ENCODE results near the gene SDHAF4.

The SDHAF4 gene

DNA sequence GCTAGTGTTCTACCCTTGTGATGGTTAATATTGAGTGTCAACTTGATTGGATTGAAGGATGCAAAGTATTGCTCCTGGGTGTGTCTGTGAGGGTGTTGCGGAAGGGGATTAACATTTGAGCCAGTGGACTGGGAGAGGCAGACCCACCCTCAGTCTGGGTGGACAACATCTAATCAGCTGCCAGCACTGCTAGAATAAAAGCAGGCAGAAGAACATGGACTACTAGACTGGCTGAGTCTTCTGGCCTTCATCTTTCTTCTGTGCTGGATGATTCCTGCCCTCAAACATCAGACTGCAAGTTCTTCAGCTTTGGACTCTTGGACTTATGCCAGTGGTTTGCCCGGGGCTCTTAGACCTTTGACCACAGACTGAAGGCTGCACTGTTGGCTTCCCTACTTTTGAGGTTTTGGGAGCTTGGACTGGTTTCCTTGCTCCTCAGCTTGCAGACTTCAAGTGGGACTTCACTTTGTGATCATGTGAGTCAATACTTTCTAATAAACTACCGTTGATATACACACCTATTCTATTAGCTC, 50.1 kb downstream of the SDHAF4 start:
- H3K4me3 ChIP-seq (ENCODE audit: low read depth, low read length): no peak overlapping the region
- DNase-seq (ENCODE audit: low read depth): no peak
- TF ChIP-seq, protein P1, sequence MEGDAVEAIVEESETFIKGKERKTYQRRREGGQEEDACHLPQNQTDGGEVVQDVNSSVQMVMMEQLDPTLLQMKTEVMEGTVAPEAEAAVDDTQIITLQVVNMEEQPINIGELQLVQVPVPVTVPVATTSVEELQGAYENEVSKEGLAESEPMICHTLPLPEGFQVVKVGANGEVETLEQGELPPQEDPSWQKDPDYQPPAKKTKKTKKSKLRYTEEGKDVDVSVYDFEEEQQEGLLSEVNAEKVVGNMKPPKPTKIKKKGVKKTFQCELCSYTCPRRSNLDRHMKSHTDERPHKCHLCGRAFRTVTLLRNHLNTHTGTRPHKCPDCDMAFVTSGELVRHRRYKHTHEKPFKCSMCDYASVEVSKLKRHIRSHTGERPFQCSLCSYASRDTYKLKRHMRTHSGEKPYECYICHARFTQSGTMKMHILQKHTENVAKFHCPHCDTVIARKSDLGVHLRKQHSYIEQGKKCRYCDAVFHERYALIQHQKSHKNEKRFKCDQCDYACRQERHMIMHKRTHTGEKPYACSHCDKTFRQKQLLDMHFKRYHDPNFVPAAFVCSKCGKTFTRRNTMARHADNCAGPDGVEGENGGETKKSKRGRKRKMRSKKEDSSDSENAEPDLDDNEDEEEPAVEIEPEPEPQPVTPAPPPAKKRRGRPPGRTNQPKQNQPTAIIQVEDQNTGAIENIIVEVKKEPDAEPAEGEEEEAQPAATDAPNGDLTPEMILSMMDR (IDR thresholded peaks at IDR 0.05; ENCODE audit: control insufficient read depth, extremely low read depth, insufficient read depth): no peak

DNA sequence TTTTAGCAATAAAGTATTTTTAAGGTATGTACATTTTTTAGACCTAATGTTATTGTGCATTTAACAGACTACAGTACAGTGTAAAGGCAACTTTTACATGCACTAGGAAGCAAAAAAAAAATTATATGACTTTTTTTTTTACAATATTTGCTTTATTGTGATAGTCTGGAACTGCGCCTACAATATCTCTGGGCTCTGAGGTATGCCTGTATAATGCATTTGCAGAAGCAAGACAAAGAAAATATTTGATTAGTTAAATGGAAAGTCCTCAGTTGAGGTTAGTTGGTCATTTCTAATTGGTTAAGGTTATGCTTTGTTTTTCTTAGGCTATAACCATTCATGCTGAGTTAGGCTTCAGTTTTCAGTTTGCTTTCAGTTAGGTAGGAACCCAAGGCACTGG, 54.0 kb downstream of the SDHAF4 start:
- TF ChIP-seq, protein P1 (IDR thresholded peaks at IDR 0.05; ENCODE audit: control insufficient read depth, extremely low read depth, insufficient read depth): no peak
- H3K4me3 ChIP-seq (ENCODE audit: low read depth, low read length): no peak overlapping the region
- DNase-seq (ENCODE audit: low read depth): peak; percentile 64

DNA sequence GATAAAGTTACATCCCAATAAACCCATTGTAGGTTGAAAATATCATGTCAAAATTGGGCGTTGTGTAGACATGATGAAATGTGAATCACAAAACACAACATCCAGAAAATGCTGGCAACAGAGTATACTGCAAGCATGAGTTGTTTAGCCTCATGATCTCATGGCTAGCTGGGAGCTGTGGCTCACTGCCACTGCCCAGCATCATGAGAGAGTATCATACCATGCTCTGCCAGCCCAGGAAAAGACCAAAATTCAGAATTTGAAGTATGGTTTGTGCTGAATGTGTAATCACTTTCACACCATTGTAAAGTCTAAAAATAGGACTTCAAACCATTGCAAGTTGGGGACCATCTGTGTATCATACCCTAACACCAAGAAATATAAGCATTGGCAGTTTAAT, 55.7 kb downstream of the SDHAF4 start:
- DNase-seq (ENCODE audit: low read depth): no peak
- H3K4me3 ChIP-seq (ENCODE audit: low read depth, low read length): no peak overlapping the region
- TF ChIP-seq, protein P1 (IDR thresholded peaks at IDR 0.05; ENCODE audit: control insufficient read depth, extremely low read depth, insufficient read depth): no peak

DNA sequence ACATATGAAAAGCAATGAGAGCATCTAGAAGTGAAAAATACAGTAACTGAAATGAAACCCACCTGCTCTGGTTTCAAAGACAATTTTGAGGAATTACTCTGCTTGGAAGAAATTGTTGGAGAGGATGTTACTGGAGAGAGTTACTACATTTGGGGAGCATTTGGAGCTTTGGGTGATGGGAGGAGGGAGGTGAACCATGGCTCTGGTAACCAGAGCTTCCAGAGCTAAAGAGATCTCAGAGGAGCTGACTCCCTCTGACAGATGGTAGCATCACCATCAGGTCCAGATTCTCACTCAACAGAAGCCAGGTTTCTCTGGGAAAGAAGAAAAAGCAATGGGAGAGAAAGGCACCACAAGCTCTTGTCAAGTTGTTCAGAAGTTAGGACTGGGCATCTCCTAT, 58.7 kb downstream of the SDHAF4 start:
- DNase-seq (ENCODE audit: low read depth): no peak
- TF ChIP-seq, protein P1 (IDR thresholded peaks at IDR 0.05; ENCODE audit: control insufficient read depth, extremely low read depth, insufficient read depth): no peak
- H3K4me3 ChIP-seq (ENCODE audit: low read depth, low read length): no peak overlapping the region

DNA sequence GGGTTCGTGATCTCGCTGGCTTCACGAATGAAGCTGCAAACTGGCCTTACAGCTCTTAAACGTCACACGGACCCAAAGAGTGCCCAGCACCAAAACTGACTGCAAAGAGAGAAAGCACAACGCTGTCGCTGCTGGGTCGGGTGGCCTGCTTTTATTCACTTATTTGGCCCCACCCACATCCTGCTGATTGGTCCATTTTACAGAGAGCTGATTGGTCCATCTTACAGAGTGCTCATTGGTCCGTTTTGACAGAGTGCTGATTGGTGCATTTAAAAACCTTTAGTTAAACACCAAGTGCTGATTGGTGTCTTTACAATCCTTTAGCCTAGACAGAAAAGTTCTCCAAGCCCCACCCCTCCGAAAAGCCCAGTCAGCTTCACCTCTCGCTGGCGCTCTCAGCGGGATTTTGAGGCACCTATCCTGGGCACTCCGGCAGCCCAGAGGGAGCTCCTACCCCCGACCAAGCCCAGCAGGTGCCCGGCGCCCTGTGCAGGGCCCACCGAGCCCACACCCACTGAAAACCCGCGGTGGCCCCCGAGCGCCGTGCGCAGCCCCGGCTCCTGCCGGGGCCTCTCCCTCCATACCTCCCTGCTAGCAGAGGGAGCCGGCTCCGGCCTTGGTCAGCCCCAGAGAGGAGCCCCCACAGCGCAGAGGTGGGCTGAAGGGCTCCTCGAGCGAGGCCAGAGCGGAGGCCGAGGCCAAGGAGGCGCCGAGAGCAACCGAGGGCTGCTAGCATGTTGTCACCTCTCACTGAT, 60.9 kb downstream of the SDHAF4 start:
- H3K4me3 ChIP-seq (ENCODE audit: low read depth, low read length): no peak overlapping the region
- TF ChIP-seq, protein P1 (IDR thresholded peaks at IDR 0.05; ENCODE audit: control insufficient read depth, extremely low read depth, insufficient read depth): no peak
- DNase-seq (ENCODE audit: low read depth): no peak

DNA sequence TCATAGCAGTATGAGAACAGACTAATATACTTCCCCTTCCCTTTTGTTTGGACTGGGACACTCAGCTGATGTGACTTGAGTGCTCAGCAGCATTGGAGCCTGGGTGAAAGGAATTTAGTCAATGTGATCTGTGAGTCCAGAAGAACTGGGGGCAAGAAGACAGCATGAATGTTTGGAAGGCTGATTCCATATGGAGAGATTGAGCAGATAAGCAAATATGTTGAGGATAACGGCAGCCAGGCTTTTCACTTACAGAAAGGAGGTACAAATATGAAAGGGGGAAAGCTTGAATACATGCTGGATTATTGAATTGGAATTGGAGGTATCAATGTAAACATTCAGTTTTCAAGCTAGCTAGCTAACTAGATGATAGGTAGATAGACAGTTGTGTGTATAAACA, 63.2 kb downstream of the SDHAF4 start:
- no peak overlapping the region for H3K4me3 ChIP-seq (ENCODE audit: low read depth, low read length)
- TF ChIP-seq, protein P1 (IDR thresholded peaks at IDR 0.05; ENCODE audit: control insufficient read depth, extremely low read depth, insufficient read depth): no peak
- DNase-seq (ENCODE audit: low read depth): no peak

DNA sequence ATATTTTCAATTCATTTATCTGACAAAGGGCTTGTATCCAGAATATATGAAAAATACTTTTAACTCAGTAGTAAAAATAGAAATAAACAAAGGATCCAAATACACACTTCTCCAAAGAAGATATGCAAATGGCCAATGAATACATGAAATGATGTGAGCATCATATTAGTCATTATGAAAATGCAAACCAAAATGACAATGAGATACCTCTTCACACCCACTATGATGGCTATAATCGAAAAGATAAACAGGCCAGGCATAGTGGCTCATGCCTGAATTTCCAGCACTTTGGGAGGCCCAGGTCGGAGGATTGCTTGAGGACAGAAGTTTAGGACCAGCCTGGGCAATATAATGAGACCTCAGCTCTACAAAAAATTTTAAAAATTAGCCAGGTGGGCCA, 67.1 kb downstream of the SDHAF4 start:
- no peak for DNase-seq (ENCODE audit: low read depth)
- no peak overlapping the region for H3K4me3 ChIP-seq (ENCODE audit: low read depth, low read length)

More for the DNA sequence above, 67.1 kb downstream of the SDHAF4 start:
- TF ChIP-seq, protein P1 (IDR thresholded peaks at IDR 0.05; ENCODE audit: control insufficient read depth, extremely low read depth, insufficient read depth): no peak
